Caco-2 (cell line): ENCODE results near the gene CCDC61. TPM values are rescaled to one million over a fixed set of nuclear protein-coding genes. Genes with fewer than 3 reads are reported as not detected.

Experiments
- BruUV-seq: library from RNA; stranded (reverse); fragments of 400-500 nt; replicated peaks from 2 replicates; lab custom pipeline; 2021; lab: Mats Ljungman, UMichigan
- CTCF ChIA-PET: fragments of 300-600 bp; sonication (Branson Sonifier 250); formaldehyde crosslinking; loops from one replicate; lab custom pipeline; 2022; ENCODE audit warnings: antibody characterized with exemption; lab: Charles Lee
- POLR2A ChIA-PET: fragments of 300-600 bp; sonication (Branson Sonifier 250); formaldehyde crosslinking; loops from one replicate; lab custom pipeline; 2022; ENCODE audit warnings: antibody characterized with exemption; lab: Charles Lee
- DNase-seq, 2 experiments: peaks; one replicate each; pipeline versions ENCODE4 v3.0.0 to v3.0.0-alpha.2; 2020 to 2022
- H3K27me3 ChIP-seq: replicated peaks from 2 replicates; pipeline ENCODE4 v1.6.0; 2011; ENCODE audit warnings: low read length; ENCODE audit not compliant: control insufficient read depth, insufficient read depth
- H3K36me3 ChIP-seq: 2 replicates; pipeline ENCODE4 v1.5.1; 2011; ENCODE audit warnings: low read length; ENCODE audit not compliant: control insufficient read depth, insufficient read depth
- H3K4me1 ChIP-seq: fragments of 250-450 bp; sonication (Bioruptor Pico); 2 replicates; pipeline ENCODE4 v1.5.1; 2020; ENCODE audit warnings: mild to moderate bottlenecking
- H3K4me3 ChIP-seq: 2 replicates; pipeline ENCODE4 v1.5.1; 2011; ENCODE audit warnings: low read depth, mild to moderate bottlenecking, control low read depth, low read length
- H3K9me3 ChIP-seq: fragments of 250-450 bp; sonication (Bioruptor Pico); 2 replicates; pipeline ENCODE4 v1.5.1; 2020; ENCODE audit warnings: mild to moderate bottlenecking, moderate library complexity
- H3K27ac Mint-ChIP-seq: one replicate; pipeline ENCODE4 v1.8.0; 2022; ENCODE audit warnings: mixed read lengths; ENCODE audit not compliant: unreplicated experiment
- H3K27me3 Mint-ChIP-seq: one replicate; pipeline ENCODE4 v1.8.0; 2022; ENCODE audit warnings: mixed read lengths; ENCODE audit not compliant: insufficient read depth, unreplicated experiment
- H3K36me3 Mint-ChIP-seq: one replicate; pipeline ENCODE4 v1.8.0; 2022; ENCODE audit warnings: mild to moderate bottlenecking, mixed read lengths; ENCODE audit not compliant: insufficient read depth, unreplicated experiment
- H3K4me1 Mint-ChIP-seq: one replicate; pipeline ENCODE4 v1.8.0; 2022; ENCODE audit warnings: low read depth, mixed read lengths; ENCODE audit not compliant: unreplicated experiment
- H3K4me3 Mint-ChIP-seq: one replicate; pipeline ENCODE4 v1.8.0; 2022; ENCODE audit warnings: mild to moderate bottlenecking, moderate library complexity, mixed read lengths; ENCODE audit not compliant: unreplicated experiment
- H3K9me3 Mint-ChIP-seq: one replicate; pipeline ENCODE4 v1.8.0; 2022; ENCODE audit warnings: mixed read lengths; ENCODE audit not compliant: unreplicated experiment
- CTCF ChIP-seq, 2 experiments: fragments of 200-600 bp in 1 of 2; IDR thresholded peaks; 1 replicate in 1 of 2; 2 replicates in 1 of 2; pipeline versions ENCODE4 v1.5.1 to v1.8.0; 2011 to 2022; ENCODE audit warnings: antibody characterized with exemption in 1 of 2, control low read depth in 1 of 2, inconsistent platforms in 1 of 2, low read depth in 1 of 2, low read length in 1 of 2, mild to moderate bottlenecking in 1 of 2, moderate library complexity in 1 of 2; ENCODE audit not compliant: insufficient read depth in 1 of 2, severe bottlenecking in 1 of 2, unreplicated experiment in 1 of 2
- intact Hi-C: fragments of 100-400 bp; cut with micrococcal nuclease; formaldehyde crosslinking; loops from one replicate; pipeline ENCODE4 v1.10.0; 2022; ENCODE audit not compliant: unreplicated experiment
- total RNA-seq: library from RNA; stranded (reverse); gene quantifications from 2 replicates; pipeline ENCODE4 v1.2.3, GENCODE V29; 2022

CCDC61 gene
- total RNA-seq, 1 experiment from 2014 or later, result 21.1 TPM

DNA sequence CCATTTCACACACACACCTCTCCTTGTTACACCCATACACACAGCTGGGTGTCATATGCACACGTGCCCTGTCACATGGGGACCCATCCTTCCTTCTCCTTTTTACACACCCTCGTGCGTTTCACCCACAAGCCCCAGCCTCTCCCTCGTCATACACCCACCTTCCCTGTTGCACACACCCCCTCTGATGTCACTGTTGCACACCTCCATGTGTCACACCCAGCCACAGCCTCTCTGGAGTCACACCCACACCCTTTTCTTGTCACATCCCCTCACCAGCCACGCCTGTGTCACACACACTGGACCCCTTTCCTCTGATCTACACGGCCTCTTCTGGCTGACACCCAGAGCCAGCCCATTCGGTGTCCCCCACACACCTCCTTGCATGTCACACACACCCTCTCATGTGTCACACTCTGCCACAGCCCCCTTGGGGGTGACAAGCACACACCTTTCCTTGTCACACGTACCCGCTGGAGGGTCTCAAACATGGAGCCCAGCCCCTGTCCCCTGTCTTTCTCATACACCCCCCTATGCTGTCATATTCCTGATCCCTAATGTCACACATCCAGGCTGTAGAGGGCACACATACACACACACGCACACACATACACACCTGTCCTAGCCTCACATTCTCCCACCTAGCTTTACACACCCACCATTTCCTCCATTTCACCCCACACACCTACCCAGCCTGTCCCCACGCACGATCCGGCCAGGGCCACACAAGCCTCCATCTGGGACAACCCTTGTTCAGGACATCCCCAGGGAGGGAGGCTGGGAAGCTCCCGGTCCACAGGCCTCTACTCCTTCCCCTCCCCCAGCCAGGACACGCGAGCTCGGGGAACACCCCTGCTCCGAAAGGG lies 23.0 kb upstream of the CCDC61 start:
- no peaks in the 10 kb centered on the region for H3K9me3 Mint-ChIP-seq

GRCh38 chr19:45972947-45973540 lies 22.2 kb upstream of the CCDC61 start:
- no peak overlapping the region for H3K4me3 Mint-ChIP-seq
- peaks cover 34% of the 10 kb centered on the region for H3K27me3 Mint-ChIP-seq
- no peak overlapping the region for H3K4me3 ChIP-seq
- H3K9me3 ChIP-seq, result no peaks in the 10 kb centered on the region
- ChIA-PET CTCF (no interaction called here), POLR2A (no interaction called here)
- peaks cover 4% of the 10 kb centered on the region; the same call in 1 of the 2 replicates for H3K4me1 ChIP-seq
- no peaks in the 10 kb centered on the region for H3K9me3 Mint-ChIP-seq
- peaks cover 7% of the 10 kb centered on the region for H3K4me1 Mint-ChIP-seq
- H3K27ac Mint-ChIP-seq, result no peak overlapping the region
- H3K36me3 Mint-ChIP-seq, result no peaks in the 10 kb centered on the region
- TF ChIP-seq CTCF (IDR thresholded peaks at IDR 0.05; ENCODE audit: insufficient read depth in 1 of 2, low read depth in 1 of 2, low read length in 1 of 2, severe bottlenecking in 1 of 2, unreplicated experiment in 1 of 2), result no peak
- no peaks in the 10 kb centered on the region for H3K36me3 ChIP-seq
- no TSS peak for BruUV-seq
- H3K27me3 ChIP-seq, result no peaks in the 10 kb centered on the region
- intact Hi-C loops, result no loop called here
- DNase-seq, result peak in 1 of 2 experiments; percentile 21

More for the DNA sequence above, 23.0 kb upstream of the CCDC61 start:
- ChIA-PET CTCF (no interaction called here), POLR2A (no interaction called here)
- Histone ChIP-seq H3K27me3 (no peaks in the 10 kb centered on the region), H3K4me1 (peaks cover 4% of the 10 kb centered on the region; the same call in 1 of the 2 replicates), H3K36me3 (no peaks in the 10 kb centered on the region), H3K4me3 (no peak overlapping the region), H3K9me3 (no peaks in the 10 kb centered on the region)
- H3K36me3 Mint-ChIP-seq, result no peaks in the 10 kb centered on the region
- no TSS peak for BruUV-seq
- no peak for TF ChIP-seq CTCF (IDR thresholded peaks at IDR 0.05; ENCODE audit: insufficient read depth in 1 of 2, low read depth in 1 of 2, low read length in 1 of 2, severe bottlenecking in 1 of 2, unreplicated experiment in 1 of 2)
- peak overlapping the region; percentile 1 for H3K4me3 Mint-ChIP-seq
- H3K27me3 Mint-ChIP-seq, result peaks cover 32% of the 10 kb centered on the region
- no peak for DNase-seq
- H3K27ac Mint-ChIP-seq, result no peak overlapping the region
- H3K4me1 Mint-ChIP-seq, result peaks cover 7% of the 10 kb centered on the region
- intact Hi-C loops, result no loop called here

DNA sequence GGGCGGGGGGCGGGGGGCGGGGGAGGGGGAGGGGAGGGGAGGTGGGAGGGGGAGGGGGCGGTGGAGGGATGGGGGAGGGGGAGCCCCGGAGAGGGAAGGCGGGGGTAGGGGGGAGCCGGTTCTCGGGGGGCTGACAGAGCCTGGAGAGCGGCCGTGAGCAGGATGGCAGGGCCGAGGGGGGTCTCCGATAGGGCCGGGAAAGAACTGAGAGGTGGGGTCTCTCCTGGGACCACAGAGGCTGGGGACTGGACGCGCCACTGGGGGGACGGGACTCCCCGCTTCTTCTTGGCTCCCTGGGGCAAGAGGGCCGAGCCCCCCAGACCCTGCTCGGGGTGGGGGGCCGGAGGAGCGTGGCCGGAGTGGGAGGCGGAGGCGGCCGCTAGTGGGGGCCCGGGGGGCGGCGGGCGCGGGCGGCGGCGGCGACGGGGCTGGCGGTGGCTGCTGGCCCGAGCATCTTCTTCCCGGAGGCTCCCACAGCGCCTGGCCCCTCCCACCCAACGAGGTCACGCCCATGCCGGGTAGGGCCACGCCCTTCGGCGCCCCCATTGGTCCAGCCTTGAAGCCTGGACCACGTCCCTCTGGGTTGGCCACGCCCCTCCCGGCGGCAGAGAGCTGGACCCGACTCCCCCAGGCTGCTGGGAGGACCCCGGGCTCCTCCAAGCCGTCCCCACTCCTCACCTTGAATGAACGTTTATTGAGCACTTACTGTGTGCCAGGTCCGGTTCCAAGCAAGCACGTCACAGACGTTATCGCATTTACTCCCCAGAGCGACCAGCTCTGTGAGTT lies 21.5 kb upstream of the CCDC61 start, which contains the start of gene NOVA2:
Gene NOVA2 (minus strand): TSS at position 313 of the 786 bp plus-strand sequence. CDS start 514 bp downstream, outside the sequence.
- Mint-ChIP-seq H3K27ac (no peak within 1 kb of the TSS), H3K36me3 (no peaks in the 10 kb centered on the region), H3K4me1 (peaks cover 7% of the 10 kb centered on the region), H3K27me3 (peaks cover 34% of the 10 kb centered on the region), H3K9me3 (no peaks in the 10 kb centered on the region), H3K4me3 (peak within 1 kb of the TSS; percentile 43)
- CTCF ChIA-PET, result interaction anchor here (1.2 kb wide), 1 partner anchor 21 kb away, joined by 4 read pairs; the partner anchor contains the start of gene CCDC61
- H3K27me3 ChIP-seq, result no peaks in the 10 kb centered on the region
- BruUV-seq, result no TSS peak
- POLR2A ChIA-PET, result no interaction called here
- no peaks in the 10 kb centered on the region for H3K36me3 ChIP-seq
- intact Hi-C loops, result no loop called here
- H3K4me3 ChIP-seq, result peak within 1 kb of the TSS; percentile 21
- peaks cover 4% of the 10 kb centered on the region; the same call in 1 of the 2 replicates for H3K4me1 ChIP-seq
- peak; percentile 68 to 75 for DNase-seq
- no peaks in the 10 kb centered on the region for H3K9me3 ChIP-seq
- no peak for TF ChIP-seq CTCF (IDR thresholded peaks at IDR 0.05; ENCODE audit: insufficient read depth in 1 of 2, low read depth in 1 of 2, low read length in 1 of 2, severe bottlenecking in 1 of 2, unreplicated experiment in 1 of 2)
